GM19351 (cell line): ENCODE data around the gene CFI.

Experiments
- ATAC-seq: cut with Tn5 transposase; IDR thresholded peaks from one replicate; pipeline ENCODE4 v1.9.1; 2021; ENCODE audit warnings: mild to moderate bottlenecking, moderate library complexity; ENCODE audit not compliant: unreplicated experiment

The CFI gene

DNA sequence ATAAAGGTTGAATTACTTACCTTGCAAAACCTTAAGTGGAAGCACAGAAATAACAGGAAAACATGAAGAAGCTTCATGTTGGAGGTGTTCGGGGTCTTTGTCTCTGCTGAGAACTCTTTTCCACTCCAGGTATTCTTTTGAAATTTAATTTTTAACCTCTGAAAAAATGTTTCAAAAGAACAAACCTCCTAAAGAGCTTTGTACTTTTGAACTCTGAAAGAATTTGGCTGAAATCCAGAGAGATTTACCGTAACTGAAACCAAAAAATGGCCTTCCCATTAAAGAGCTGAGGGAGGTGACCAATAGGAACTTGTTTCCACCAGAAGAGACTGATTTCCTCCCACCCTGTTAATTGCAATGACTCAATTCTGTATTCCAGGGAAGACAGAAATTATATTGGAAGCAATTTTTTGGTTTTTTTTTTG, at the start of gene CFI:
CFI (minus strand) TSS at position 105 of the 425 bp plus-strand sequence; CDS start at position 77, 28 bp downstream.
- ATAC-seq = no peak

DNA sequence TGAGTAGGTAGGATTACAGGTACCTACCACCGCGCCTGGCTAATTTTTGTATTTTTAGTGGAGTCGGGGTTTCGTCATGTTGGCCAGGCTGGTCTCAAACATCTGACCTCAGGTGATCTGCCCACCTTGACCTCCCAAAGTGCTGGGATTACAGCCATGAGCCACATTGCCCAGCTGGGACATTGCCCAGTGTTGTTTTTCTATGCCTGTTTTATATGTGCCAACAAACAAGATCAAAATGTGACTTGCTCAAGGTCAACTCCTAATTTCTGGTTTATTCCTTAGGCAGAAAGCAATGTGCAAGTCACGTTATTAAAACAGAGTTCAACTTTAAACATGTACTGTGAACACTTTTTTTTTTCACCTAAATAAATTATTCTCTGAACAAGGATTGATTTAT, 48.8 kb upstream of the CFI start:
- no peak for ATAC-seq

DNA sequence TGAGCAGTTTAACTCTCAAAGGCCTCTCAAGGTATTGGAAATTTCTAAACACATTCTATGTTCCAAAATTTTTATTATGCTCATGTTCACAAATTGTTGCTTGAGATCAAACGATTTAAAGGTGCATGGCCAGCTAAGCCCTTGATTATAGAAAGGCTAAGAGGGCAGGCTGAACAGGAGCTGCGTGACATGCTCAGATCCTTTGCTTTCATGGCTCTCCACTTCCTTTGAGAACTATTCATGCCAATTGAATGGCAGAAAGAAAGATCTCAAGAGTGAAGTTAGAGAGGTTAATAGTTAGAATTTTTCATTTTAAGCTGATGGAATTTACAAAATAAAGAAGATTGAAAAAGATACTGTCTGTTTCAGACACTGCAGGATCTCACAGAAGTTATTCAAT, 46.7 kb upstream of the CFI start:
- ATAC-seq = no peak

DNA sequence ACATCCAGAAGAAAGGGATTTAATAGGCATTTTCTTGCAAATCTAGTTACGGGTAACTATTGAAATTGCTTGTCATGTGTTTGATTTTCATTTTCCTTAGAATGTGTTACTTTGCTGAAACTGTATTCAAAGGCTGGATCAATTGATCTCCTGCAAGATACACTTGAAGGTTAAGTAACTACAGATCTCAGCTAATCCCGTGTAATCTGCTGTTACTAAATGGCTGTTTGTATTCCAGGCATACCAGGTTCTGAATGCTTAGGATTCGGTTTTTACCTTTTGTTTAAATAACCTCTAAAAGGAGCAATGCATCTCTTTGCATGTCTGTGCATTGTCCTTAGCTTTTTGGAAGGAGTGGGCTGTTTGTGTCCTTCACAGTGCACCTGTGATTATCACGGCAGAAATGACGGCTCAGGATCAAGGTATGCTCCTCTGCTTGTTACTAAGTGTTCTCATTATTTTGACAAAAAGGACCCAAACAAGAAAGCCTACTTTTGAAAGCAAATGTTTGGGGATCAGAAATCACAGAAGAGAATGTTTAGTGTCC, 46.2 kb upstream of the CFI start, which contains the start of gene LRIT3:
LRIT3 (plus strand) TSS at position 212 of the 547 bp plus-strand sequence; CDS start at position 307, 95 bp downstream.
- ATAC-seq = no peak

DNA sequence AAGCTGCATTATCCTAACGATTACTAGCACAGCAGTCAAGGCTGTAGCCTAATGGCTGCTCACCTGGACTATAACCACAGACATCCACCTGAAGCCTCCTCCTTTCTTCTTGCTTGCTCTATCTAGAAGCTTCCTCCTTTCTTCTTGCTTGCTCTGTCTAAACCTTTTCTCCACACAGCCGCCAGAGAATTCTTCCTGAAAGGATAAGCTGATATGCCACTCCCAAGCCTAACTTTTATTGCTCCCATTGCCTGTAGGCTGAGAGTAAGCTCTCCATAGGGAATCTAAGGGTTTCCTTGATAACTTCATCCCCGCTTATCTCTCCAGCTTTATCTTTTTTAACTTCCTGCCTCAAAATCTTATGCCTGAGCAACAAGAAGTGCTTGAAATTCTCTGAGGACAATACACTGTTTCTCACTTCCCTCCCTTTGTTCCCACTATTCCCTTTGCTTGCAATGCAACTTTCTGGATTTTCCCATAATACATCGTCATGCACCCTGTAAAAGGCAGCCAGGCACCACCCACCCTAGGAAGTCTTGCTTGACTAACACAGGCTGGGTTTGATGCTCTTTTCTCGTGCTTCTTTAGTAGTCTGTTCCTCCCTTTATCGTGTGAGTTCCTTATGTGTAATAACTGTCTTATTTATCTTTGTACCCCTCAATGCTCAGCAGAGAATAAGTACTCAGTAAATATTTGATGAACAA, 44.7 kb upstream of the CFI start:
- no peak for ATAC-seq

DNA sequence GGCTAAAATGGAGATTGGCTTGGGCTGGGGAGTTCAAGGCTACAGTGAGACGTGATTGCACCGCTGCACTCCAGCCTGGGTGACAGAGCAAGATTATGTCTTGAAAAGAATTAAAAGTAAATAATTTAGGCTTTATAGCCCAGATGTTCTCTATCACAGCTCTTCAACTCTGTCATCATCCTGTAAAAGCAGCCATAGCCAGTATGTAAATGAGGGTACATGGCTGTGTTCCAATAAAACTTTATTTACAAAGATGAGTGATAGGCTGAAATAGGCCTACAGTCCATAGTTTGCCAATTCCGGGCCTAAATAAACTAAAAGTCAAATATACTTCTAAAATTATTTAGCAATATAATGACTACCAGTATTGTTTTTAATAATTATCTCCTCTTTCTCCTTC, 35.2 kb upstream of the CFI start:
- no peak for ATAC-seq

DNA sequence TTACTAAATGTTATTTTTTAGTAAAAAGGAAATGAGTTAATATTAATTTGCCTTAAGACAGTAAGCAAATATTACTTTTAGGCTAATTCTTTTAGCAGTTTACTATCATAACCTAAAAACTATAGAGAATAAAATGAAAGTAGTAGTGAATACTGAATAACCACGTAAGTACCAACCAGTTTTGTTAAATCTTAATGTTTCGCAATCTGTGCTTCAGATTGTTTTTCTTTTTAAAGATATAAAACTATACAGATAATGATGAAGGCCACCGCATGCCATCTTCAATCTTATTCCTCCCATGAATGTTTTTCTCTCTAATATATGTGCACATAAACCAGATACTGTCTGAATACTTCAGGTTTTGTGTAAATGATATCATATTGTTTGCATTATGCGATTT, 32.0 kb upstream of the CFI start:
- ATAC-seq = no peak

DNA sequence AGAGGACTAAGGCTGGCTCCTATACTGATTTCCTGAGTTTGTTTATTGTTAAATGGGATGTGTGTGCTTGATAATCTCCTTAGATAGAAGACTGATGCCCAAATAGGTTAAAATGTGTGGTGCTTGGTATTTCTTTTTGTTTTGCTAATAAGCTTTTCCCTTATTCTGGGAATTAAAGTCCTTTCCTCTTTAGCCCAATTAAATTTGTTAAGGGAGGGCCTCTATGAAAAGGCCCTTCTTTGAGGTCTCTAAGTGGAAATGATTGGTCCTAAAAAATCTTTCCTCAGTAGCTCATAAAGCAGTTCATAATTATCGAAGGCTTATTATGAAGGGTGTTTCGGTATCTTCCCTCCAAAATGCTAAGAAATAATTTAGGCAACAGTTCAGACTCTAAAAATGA, 25.9 kb upstream of the CFI start, which contains the start of gene RRH:
RRH (plus strand) TSS at position 301 of the 400 bp plus-strand sequence; CDS start at position 357, 56 bp downstream.
- ATAC-seq = no peak

DNA sequence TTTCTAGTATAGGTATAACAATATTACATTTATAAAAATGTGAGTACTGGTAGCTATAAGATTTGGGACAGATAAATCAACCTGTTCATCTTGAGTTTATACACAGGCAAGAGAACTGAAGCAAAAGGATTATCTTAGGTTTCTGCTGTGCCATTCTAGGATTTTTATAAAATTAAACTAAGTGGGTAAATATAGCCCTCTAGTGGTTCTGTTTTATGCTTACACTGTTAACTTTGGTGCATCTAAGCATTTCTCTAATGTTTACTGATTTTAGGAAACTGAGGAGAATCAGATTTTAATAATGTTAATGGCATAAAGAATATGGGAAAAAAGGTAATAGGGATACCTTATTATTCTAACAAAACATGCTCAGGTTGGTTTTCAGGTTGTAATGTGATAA, 24.9 kb upstream of the CFI start:
- ATAC-seq = peak; percentile 88

DNA sequence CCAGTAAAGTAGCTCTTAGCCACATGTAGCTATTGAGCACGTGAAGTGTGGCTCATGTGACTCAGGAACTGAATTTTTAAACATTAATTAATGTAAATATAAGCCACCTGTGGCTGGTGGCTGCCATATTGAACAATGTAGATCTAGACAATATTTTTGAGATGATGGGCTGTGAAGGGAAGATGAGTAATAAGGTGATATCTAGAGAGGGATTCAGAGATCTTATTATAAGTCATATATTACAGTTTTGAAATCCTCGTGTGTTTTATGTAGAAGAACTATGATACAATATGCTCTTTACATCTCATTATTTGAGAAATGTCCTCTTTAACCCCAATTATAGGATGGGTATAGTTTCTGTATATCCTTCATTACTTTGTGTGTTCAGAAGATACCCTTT, 19.4 kb upstream of the CFI start:
- no peak for ATAC-seq

DNA sequence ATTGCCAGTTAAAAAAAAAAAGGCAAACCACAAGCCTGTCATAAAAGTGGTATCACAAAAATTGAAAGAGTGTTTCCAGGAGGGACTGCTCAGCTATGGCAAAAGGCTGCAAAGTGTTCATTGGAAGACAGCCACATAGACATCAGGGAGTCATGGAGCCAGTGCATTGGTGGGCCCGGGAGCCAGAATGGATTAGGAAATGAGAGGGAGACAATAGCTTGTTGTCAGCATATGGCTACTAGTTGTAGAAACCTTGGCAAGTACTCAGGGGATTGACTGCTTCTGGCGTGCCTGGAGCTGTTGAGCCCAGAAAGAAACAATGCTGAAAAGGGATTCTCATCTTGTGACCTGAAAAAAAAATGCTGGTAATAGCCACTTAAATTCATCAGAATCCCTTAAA, 18.8 kb upstream of the CFI start:
- ATAC-seq = no peak

DNA sequence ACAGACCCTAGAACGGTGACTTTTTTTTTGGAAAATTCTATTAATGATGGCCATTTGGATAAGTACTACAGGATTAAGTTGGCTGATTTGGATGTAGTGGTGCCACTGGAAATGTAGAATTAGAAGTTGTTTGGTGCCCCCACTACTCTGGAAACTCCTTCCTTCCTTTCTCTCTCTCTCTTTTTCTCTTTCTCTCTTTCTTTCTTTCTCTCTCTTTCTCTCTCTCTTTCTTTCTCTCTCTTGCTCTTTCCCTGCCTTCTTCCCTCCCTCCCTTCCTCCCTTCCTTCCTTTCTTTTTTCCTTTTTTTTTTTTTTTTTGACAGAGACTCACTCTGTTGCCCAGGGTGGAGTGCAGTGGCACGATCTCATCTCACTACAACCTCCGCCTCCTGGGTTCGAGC, 16.5 kb upstream of the CFI start:
- ATAC-seq = no peak

DNA sequence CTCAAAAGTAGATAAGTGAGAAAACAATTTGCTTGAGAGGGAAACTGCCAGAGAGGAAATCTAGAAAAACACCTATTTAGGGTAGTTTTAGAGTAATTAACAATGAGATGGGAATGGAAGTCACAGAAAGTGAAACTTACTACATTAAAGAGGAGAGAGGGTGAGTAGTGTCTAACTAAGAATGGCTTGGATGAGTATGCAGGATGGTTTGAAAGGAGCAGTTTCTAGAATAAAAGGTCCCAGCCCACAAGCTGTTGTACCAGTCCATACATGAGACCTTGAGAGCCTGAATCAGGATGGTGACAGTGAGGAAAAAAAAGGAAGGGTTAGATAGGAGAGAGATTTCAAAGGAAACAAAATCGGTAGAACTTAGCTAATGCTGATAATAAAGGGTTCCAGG, 15.1 kb upstream of the CFI start:
- ATAC-seq = no peak

DNA sequence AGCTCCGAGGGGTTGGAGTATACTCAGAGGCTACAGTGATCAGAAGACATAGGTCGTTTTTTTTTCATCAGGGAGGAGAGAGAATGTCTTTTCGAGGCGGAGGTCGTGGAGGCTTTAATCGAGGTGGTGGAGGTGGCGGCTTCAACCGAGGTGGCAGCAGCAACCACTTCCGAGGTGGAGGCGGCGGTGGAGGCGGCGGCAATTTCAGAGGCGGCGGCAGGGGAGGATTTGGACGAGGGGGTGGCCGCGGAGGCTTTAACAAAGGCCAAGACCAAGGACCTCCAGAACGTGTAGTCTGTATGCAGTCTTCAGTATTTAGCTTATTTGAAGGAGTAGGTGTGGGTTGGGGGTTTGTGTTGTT, 14.3 kb upstream of the CFI start:
- ATAC-seq = no peak

DNA sequence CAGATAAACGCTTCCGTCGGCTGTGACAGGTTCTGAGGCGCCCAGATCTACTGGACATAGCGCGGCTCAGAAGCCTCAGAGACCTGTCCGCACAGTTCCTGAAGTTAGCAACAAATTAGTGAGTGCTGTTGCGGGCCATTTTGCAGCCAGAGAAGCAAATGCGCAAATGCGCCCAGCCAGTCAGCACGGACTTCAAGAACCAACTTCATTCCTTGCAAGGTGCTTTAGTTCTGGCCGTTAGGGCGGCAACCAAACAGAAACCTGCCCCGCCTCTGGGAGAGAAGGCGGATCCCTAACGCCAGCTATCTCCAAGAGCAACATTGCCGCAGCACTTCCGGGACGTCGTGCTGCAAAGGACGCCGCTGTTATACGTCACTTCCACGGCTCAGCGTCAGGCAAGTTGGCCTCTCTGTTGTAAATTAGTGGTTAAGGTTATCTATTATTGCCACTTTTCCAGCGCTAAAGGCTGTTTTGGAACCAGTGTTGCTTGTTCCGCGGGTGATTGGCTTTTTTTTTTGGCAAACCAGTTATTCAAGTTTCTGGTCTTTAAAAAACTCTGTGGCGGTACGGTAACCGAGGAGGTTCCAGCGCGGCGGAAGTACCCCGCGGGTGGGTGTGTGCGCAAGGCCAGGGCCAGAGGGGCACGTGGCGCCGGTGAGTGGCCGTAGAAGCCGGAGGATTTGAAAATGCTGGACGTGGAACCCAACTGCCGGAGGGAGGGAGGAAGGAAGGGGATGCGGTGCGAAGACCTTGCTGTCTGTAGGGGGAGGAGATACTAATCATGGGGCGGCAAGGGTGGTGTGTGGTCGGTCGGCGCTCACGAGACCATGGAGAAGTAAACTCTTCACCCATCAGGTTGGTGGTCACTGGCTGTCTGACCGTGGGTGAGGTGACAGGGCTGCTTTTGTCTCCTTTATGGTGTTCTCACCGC, 13.6 kb upstream of the CFI start, which contains the start of gene GAR1:
GAR1 (plus strand) TSS at position 612 of the 931 bp plus-strand sequence. CDS start 403 bp downstream, outside the sequence.
- ATAC-seq = peak; percentile 98

DNA sequence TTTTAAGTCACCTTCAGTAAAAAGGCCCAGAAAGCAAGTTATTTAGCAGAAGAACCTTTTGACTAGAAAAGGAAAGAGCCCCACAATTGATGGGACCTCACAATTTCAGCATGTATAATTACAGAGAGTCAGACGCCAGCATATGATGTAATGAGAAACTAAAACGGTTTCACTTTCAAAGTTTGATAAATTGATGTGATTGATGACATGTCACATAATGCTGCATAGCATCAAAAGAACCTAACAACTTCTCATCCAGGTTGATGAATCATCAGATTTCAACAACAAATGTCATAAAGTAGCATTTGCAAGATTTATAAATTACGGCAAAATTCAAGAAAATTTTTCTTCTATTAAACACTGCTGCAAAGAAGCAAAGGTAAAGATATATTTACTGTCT, 9.9 kb upstream of the CFI start:
- ATAC-seq = no peak

DNA sequence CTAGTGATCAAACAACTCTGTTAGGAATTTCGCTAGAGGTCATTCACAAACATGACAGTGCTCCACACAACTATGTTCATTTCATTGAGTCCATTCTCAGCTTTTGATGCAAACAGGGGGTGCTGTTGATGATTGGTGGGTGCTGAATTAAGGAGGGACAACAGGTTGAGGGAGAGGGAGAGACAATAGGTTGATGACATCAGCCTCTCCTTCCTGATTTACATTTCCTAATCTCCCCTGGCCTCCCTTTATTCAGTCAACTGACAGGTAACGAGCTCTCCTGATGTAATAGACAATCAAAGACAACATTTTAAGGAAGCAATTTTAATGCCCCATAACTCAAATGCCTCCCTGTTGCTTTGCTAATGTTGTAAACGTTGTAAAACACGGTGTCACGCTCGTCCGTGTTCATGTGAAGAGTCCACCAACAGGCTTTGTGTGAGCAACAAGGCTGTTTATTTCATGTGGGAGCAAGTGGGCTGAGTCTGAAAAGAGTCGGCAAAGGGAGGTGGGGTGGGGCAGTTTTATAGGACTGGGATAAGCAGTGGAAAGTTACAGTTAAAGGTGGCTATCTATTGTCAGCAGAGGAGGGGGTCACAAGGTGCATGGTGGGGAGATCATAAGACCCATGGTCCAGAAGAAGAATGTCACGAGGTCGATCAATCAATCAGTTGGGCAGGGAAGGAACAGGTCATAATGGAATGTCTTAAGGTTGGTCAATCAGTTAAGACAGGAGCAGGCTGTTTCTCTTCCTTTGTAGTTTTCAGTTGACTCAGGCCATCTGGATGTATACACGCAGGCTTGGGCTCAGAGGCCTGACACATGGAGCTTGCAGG, 9.0 kb upstream of the CFI start:
- no peak for ATAC-seq

DNA sequence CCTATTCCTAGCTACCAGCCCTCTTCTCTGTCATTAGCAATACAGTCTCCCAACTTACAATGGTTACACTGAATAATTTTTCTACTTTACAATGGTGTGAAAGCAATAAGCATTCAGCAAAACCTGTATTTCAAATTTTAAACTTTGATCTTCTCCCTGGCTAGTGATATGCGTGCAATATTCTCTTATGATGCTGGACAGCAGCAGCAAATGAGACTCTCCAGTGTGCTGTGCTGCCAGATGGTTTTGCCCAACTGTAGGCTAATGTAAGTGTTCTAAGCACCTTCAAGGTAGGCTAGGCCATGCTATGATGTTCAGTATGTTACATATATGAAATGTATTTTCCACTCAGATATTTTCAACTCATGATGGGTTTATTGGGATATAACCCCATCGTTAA, 7.9 kb upstream of the CFI start:
- no peak for ATAC-seq

DNA sequence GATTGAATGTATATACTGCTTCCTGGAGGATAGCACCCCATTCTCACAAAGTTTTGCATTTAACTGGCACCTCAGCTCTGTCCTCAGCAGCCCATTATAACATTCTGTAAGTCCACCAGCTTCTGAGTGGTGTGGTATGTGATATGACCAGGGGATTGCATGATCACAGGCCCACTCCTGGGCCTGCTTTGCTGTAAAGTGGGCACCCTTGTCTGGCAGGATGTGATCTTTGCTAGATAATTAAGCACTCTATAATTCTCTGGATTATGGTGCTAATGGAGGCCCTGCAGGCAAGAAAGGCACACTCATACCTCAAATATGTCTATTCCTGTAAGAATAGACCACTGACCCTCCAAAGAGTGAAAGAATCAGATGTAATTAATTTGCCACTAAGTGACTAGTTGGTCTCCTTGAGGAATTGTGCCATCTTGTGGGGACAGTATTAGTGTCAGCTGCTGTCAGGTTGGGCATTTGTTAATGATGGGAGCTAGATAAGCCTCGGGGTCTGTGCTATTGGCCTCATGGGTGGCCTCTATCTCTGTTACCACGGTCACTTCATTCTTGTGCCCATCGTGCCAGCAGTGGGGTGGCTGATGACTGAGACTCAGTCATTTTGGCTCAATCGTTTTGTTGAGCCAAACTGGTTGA, 2.2 kb upstream of the CFI start:
- ATAC-seq = peak; percentile 77

DNA sequence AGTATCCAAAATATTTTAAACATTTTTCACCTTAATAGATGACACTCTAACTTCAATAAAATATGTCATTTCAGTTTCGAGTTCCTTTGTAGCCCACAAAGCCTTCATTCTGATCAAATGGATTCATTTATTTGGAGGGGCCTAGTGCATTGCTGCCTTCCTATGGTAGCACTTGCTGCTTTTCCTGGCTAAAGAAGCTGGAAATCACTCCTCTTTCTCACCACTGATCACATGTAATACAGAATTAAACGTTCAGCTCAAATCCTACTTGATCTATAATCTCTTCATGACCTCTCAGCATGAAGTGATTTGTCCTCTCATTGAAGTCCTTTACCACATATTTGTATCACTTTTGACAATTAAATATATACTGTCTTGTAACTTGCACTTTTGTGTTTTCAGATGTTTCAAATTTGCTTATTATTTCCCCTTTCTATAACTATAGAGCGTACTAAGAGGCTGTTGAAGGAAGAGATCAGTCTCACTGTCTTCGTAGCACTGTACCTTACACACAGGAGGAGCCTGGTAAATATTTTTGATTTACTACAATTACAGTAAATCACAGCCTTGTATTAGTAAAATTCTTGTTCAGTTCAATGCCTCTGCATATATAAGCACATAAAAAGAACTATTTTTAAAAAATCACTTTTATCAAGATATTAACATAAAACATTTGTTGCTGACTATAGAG, 555 bp downstream of the CFI start:
- ATAC-seq = no peak
